ENCODE data around the gene TATDN2. TPM values are rescaled to one million over a fixed set of nuclear protein-coding genes. Genes with fewer than 3 reads are reported as not detected.

The TATDN2 gene
- total RNA-seq, 2 donors from 2014 or later: 40.8 to 56.3 TPM

DNA sequence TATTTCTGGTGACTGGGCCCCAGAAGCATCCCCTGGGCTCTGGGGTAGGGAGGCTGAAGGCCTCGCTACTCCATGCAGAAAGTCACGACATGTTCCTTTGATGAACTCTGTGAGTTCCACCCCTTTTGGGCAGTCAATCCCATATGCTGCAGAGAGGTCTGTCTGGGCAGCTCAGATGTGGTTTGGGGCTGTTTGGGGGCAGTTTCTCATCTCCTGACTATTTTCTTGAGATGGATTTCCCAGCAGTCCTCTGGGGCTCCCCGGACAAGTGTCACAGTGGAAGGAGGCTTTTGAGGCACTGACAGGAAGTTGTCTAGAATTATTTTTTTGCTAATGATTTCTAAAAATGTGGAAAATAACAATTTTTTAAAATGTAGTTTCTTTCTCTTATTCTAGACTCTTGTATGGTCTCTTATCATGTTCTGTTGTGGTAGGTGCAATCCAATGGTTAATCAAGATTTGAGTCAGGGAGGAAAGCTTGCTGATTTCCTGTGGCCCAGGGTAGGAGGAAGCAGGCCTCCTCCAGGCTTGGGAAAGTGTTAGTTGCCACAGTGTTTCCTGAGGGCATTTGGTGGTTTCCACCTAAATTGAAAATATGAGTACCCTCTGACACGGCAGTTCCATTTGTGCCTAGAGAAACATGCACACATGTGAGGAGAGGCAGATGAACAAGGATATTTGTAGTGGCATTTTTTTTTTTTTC is 19.9 kb upstream of the TATDN2 start:
- peak; percentile 43 to 74 for DNase-seq (ENCODE audit: low spot score in 2 of 2)
- peaks cover 0 to 12% of the 10 kb centered on the region in 2 donors for H3K36me3 Mint-ChIP-seq
- peaks cover 0 to 5% of the 10 kb centered on the region in 2 donors for H3K9me3 Mint-ChIP-seq
- peak; percentile 76 to 81 for ATAC-seq
- peak overlapping the region; percentile 77 to 78 for H3K27ac Mint-ChIP-seq

DNA sequence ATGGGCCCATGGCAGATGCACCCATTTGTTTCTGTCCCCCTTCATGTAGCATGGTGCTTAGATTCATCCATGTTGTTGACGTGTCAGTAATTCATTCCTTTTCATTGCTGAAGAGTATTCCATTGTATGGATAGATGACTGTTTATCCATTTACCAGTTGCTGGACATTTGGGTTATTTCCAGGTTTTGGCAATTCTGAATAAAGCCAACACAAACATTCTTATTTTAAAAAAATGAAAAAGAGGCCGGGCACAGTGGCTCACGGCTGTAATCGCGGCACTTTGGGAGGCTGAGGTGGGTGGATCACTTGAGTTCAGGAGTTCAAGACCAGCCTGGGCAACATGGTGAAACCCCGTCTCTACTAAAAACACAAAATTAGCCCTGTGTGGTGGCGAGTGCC is 18.7 kb upstream of the TATDN2 start:
- Mint-ChIP-seq H3K36me3 (peaks cover 0 to 10% of the 10 kb centered on the region in 2 donors), H3K9me3 (peaks cover 0 to 4% of the 10 kb centered on the region in 2 donors), H3K27ac (peak overlapping the region; percentile 60 to 78)
- no peak for DNase-seq (ENCODE audit: low spot score in 2 of 2)
- ATAC-seq: no peak

DNA sequence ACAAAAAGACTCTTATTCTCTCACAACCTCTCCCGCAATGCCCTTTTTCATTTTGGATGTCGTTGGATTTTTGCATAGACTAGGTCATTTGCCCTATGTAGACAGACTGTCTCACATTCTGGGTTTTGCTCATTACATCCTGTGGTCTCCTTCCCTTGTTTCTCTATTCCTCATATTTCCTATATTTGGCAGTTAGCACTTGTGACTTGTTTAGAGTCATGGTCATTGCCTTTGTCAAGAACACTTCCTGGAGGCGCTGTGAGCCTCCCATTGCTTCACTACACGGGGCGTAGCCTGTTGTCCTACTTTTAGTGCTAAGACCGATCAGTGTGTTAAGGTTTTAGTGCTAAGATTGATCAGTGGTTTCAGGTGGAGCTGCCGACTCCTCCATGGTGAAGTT is 16.1 kb upstream of the TATDN2 start:
- peak overlapping the region in 1 of 2 donors; percentile 21 for H3K27ac Mint-ChIP-seq
- H3K9me3 Mint-ChIP-seq: no peaks in the 10 kb centered on the region
- DNase-seq (ENCODE audit: low spot score in 2 of 2): no peak
- peaks cover 5 to 6% of the 10 kb centered on the region in 2 donors for H3K36me3 Mint-ChIP-seq
- peak in 1 of 2 donors; percentile 19 for ATAC-seq

DNA sequence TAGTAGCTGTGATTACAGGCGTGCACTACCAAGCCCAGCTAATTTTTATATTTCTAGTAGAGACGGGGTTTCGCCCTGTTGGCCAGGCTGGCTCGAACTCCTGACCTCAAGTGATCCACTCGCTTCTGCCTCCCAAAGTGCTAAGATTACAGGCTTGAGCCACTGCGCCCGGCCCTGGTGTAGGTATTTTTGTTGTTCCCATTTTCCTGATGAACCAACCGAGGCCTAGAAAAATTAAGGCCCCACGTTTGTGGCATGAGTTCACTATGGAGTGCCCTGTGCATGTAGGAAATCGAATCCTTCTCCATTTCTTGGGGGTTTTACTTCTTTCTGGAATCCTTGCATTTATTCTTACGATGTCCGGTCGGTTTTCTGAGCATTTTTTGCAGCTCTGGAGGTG is 14.3 kb upstream of the TATDN2 start:
- no peaks in the 10 kb centered on the region for H3K9me3 Mint-ChIP-seq
- no peak overlapping the region for H3K27ac Mint-ChIP-seq
- ATAC-seq (no peak), DNase-seq (ENCODE audit: low spot score in 2 of 2) (no peak)
- peaks cover 13 to 14% of the 10 kb centered on the region in 2 donors for H3K36me3 Mint-ChIP-seq

DNA sequence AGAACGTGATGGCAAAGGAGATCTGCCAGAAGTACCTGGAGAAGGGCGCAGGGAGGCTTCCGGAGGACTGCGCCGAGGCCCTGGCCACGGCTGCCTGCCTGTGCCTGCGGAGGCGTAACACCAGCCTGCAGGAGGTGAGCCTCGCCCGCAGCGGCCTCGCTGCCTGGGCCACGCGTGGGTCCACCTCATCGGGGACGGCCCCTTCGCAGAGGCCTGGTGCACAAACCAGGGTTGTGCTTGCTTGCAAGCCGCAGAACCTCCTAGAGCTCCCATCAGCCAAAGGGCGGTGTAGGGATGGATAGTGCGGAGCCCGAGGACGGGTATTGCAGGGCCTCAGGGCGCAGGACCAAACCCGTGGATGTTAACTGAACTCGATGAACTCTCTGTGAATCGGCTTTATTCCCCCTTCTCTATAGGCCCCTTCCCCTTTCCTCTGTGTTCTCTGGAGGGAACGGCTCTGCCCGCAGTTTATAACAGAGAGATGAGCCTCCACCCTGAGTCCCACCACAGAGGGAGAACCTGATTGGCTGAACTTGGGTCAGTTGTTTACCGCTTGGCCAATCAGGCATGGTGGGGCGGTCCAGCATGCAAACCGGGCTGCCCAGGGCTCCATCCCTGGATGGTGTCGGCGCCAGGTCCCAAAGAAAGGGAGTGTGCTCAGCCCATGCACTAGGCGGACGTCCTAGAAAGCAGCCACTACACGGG is 13.6 kb upstream of the TATDN2 start:
- Mint-ChIP-seq H3K27ac (no peak overlapping the region), H3K9me3 (no peaks in the 10 kb centered on the region), H3K36me3 (peaks cover 16 to 18% of the 10 kb centered on the region in 2 donors)
- no peak for DNase-seq (ENCODE audit: low spot score in 2 of 2)
- ATAC-seq: no peak

DNA sequence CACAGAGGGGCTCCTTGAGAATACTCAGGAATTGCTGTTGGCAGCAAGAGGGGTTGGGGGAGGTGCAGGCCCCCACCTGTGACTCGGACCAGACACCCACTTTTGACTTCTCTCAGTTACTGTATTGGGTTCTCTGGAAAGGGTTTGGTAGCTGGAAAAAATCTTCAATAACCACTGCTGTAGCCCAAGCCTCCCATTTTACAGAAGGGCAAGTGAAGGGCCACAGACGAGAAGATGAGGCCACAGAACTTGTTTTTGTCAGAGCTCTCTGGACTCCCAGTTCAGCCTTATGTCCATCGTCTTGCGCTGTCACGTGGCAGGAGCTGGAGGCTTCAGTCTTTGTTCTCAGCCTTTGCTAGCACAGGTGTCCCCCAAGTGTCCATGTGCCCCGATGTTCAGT is 12.7 kb upstream of the TATDN2 start:
- peaks cover 18% of the 10 kb centered on the region in 2 donors for H3K36me3 Mint-ChIP-seq
- no peaks in the 10 kb centered on the region for H3K9me3 Mint-ChIP-seq
- no peak for ATAC-seq
- peak overlapping the region in 1 of 2 donors; percentile 85 for H3K27ac Mint-ChIP-seq
- no peak for DNase-seq (ENCODE audit: low spot score in 2 of 2)

DNA sequence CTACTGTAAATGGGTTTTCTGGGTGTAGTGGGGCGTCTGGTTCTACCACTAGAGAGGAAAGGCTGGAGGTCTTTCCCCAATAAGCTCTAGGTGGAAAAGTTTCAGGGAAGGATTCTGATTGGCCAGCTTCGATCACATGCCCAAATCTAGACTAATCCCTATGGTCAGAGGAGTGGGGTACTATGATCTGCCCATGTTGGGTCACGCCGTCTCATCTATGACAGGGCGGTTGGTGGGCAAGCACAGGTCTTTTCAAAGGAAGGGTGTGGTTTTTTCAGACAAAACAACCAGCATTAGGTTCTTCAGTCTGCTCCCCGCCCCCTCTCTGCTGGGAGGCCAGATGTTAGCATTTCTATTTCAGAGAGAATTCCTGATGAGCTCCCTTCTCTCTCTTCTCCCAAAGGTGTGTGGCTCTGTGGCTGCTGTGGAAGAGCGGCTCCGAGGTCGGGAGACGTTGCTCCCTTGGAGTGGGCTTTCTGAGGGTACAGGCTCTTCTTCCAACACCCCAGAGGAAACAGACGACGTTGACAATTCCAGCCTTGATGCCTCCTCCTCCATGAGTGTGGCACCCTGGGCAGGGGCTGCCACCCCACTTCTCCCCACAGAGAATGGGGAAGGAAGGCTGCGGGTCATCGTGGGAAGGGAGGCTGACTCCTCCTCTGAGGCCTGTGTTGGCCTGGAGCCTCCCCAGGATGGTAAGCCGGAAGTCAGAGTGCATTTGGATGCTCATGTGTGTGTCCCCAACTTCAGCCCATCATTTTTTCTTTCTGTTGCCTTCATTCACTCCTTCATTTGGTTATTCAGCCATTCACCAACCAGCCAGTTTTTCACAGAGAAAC is 9.7 kb upstream of the TATDN2 start:
- Mint-ChIP-seq H3K36me3 (peaks cover 18 to 19% of the 10 kb centered on the region in 2 donors), H3K9me3 (no peaks in the 10 kb centered on the region), H3K27ac (peak overlapping the region in 1 of 2 donors; percentile 77)
- ATAC-seq: peak; percentile 13 to 14
- DNase-seq (ENCODE audit: low spot score in 2 of 2): no peak

DNA sequence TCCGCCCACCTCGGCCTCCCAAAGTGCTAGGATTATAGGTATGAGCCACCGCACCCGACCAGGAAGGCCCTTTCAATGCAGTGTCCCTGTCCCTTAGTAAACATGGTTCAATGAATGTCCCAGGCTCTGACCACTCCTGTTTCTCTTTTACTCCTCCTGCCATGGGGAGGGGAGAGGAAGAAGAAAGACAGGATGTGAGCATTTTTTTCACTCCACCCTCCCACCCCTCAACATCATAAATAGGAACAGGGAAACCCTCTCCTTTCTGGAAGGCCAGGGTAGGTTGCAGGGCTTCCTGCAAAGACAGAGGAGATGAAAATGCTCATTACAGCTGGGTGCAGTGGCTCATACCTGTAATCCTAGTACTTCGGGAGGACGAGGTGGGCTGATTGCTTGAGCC is 7.5 kb upstream of the TATDN2 start:
- ATAC-seq (no peak), DNase-seq (ENCODE audit: low spot score in 2 of 2) (no peak)
- Mint-ChIP-seq H3K36me3 (peaks cover 28 to 41% of the 10 kb centered on the region in 2 donors), H3K27ac (no peak overlapping the region), H3K9me3 (peaks cover 7 to 20% of the 10 kb centered on the region in 2 donors)

DNA sequence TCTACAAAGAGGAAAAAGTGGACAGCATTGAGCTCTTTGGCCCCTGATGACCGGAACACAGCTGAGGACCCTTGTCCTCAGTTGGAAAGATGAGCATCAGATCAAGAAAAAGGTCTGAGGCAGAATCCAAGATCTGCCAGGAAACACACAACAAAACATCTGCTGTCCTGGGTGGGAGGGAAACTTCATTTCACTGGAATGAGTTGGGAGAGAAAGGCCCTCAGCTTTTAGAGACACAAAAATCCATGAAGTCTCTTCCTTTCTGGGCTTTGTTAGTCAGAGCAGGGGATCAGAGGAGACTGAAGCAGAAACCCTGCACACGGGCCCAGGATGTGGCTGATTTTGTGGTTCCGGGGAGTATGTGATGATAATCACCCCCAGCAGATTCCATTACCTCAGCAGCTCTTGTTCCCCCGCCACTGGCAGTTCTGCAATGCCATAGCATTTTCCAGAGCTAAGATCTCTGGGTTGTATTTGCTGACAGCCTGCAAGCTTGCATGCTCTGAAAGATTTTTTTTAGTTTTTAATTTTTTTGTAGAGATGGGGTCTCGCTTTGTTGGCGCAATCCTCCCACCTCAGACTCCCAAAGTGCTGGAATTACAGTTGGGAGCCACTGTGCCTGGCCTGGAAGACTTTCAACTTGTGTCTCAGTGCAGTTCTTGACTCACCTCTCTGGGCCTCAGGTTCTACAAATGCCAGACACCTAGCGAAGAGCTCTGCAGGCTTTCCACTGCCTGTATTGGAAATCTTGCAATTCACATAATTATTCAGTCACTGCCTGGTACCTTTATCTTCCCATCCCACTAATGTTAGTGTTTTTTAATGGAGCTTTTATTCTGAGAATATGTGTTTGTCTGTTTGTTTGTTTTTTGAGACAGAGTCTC is 5.8 kb upstream of the TATDN2 start:
- Mint-ChIP-seq H3K36me3 (peaks cover 25 to 52% of the 10 kb centered on the region in 2 donors), H3K27ac (peak overlapping the region; percentile 94 to 96), H3K9me3 (peaks cover 11 to 25% of the 10 kb centered on the region in 2 donors)
- ATAC-seq: peak; percentile 98 to 99
- peak; percentile 69 to 77 for DNase-seq (ENCODE audit: low spot score in 2 of 2)

DNA sequence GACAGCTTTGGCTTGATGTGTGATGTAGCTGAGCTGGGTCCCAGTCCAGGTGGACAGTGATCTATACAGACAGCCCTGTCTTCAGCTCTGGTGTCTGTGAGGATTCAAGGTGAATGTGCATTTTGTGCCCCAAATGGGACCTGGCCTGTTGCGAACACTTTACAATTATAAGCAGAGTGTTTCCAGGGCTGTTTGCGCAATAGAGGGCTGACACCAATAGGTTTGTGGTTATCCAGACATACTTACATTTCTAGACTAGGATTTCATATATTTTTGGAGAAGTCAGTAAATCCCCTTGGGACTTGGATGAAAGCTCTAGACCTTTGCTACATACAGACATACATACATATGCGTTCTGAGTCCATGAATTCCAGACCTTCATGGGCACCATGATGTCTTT is 4.2 kb upstream of the TATDN2 start:
- Mint-ChIP-seq H3K36me3 (peaks cover 28 to 56% of the 10 kb centered on the region in 2 donors), H3K27ac (peak overlapping the region in 1 of 2 donors; percentile 96), H3K9me3 (peaks cover 14 to 29% of the 10 kb centered on the region in 2 donors)
- ATAC-seq (no peak), DNase-seq (ENCODE audit: low spot score in 2 of 2) (no peak)

DNA sequence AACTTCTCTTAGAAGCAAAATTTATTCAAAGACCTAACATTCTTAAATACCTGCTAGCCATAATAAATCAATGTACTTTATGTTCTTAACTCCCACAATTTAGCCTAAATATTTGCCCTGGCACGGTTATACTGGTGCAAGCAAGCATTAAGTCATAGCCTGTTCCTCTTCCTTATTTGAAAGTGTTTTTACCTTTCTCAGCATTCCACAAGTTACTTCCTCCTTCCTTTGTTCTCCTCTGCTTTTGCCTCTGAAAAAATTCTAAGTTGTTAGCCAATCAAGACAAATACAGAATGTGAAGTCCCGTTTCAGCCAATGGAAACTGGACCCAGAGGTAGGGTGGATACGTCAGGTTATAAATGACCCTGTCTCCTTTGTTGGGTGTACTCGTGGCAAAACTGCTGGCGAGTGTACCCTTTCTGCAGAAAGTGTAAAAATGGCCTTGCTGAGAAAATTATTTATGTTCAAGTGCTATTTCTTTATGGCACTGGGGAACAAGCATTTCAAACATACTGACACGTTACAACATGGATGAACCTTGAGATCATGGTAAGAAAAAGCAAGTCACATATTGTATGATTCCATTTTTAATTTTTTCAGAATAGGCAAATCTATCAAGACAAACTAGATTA is 3.1 kb upstream of the TATDN2 start:
- Mint-ChIP-seq H3K27ac (no peak overlapping the region), H3K9me3 (peaks cover 14 to 29% of the 10 kb centered on the region in 2 donors), H3K36me3 (peaks cover 35 to 59% of the 10 kb centered on the region in 2 donors)
- ATAC-seq: no peak
- no peak for DNase-seq (ENCODE audit: low spot score in 2 of 2)

DNA sequence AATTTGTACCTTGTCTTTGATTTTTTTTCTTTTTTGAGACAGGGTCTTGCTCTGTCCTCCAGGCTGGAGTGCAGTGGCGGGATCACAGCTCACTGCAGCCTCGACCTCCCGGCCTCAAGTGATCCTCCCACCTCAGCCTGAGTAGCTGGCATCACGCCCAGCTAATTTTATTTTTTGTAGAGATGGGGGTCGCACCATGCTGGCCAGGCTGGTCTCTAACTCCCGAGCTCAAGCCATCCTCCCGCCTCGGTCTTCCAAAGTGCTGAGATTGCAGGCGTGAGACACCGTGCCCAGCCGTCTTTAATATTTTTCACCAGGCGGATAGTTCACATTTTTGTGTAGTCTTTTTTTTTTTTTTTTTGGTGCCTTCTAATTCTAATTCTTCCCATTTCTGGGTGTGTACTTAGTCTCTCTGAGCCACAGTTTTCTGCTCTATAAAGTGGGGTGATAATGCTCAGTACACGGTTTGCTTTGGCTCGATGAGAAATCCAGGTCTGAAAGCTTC is 528 bp upstream of the TATDN2 start:
- ATAC-seq: no peak
- Mint-ChIP-seq H3K27ac (peak overlapping the region; percentile 93 to 97), H3K9me3 (peaks cover 14 to 29% of the 10 kb centered on the region in 2 donors), H3K36me3 (peaks cover 53 to 76% of the 10 kb centered on the region in 2 donors)
- no peak for DNase-seq (ENCODE audit: low spot score in 2 of 2)

DNA sequence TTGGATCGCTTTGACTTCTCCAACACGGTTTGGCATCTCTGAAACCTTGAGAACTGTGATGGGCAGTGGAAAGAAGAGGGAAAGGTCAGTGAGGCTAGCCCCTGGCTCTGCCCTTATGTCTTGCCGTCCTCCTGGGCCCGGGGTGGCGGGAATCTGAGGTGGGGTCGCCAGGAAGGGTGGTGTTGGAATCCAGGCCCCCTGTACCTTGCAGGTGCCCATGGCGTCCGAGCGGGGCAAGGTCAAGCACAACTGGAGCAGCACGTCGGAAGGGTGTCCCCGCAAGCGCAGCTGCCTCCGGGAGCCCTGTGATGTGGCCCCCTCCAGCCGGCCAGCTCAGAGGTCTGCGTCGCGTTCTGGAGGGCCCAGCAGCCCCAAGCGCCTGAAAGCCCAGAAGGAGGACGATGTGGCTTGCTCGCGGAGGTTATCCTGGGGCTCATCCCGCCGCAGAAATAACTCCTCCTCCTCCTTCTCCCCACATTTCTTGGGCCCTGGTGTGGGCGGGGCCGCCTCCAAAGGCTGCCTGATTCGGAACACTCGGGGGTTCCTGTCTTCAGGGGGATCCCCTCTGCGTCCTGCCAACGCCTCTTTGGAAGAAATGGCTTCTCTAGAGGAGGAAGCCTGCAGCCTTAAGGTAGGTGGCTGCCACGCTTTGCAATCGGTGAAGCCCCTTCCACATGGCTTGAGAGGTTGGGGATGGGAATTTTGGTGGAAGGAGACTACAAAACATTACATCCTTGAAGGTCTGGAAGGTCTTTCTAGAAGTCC is 907 bp downstream of the TATDN2 start:
- H3K9me3 Mint-ChIP-seq: peaks cover 14 to 24% of the 10 kb centered on the region in 2 donors
- peak; percentile 54 to 85 for DNase-seq (ENCODE audit: low spot score in 2 of 2)
- peak overlapping the region; percentile 93 to 98 for H3K27ac Mint-ChIP-seq
- peaks cover 61 to 84% of the 10 kb centered on the region in 2 donors for H3K36me3 Mint-ChIP-seq
- peak; percentile 18 to 48 for ATAC-seq

DNA sequence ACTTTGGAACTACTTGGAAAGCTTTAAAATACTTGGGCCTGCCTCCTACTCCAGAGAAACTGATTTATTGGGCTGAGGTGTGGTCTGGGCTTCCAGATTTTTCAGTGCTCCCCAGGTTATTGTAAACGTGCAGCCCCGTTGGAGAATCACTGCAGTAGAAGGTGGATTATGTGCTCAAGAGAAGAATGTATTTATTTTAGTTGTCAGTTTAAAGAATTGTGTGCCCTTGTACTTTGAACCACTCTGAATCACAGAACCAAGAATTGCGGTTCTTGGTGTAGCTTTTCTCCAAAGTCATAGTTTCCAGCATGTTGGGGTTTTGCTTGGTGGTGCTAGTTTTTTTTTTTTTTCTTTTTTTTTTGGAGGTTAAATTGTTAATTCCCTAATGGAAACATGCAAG is 1.6 kb downstream of the TATDN2 start:
- Mint-ChIP-seq H3K36me3 (peaks cover 55 to 84% of the 10 kb centered on the region in 2 donors), H3K27ac (peak overlapping the region; percentile 93 to 98), H3K9me3 (peaks cover 14 to 22% of the 10 kb centered on the region in 2 donors)
- DNase-seq (ENCODE audit: low spot score in 2 of 2) (no peak), ATAC-seq (peak; percentile 39 to 47)

DNA sequence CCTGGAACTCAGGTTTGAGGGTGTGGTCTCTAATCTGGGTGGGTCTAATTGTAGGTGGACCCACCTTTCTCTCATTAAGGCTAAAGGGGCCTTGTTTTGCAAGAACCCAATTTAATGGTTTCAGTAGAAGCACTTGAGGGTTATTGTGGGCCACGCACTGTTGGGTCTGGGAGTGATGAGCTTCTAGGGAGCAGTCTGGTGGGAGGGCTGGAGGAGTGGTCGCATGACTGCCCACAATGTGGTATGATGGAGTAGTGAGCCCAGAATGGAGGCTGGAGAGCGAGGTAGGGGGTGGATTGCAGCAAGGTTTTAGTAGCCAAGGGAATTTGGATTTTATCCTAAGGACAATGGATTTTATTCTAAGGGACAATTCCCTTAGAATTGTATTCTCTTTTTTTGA is 2.7 kb downstream of the TATDN2 start:
- H3K27ac Mint-ChIP-seq: peak overlapping the region; percentile 93 to 98
- peaks cover 53 to 84% of the 10 kb centered on the region in 2 donors for H3K36me3 Mint-ChIP-seq
- ATAC-seq: no peak
- H3K9me3 Mint-ChIP-seq: peaks cover 6 to 11% of the 10 kb centered on the region in 2 donors
- no peak for DNase-seq (ENCODE audit: low spot score in 2 of 2)
